ENCODE results near the gene VPS35L. TPM values are rescaled to one million over a fixed set of nuclear protein-coding genes. Genes with fewer than 3 reads are reported as not detected.
A peak's percentile ranks its signal among the peaks of the same experiment; 100 is the strongest.

The VPS35L gene
- total RNA-seq, 1 experiment from 2014 or later, result 20.8 TPM

- DNase-seq, result no peak
- H3K4me1 ChIP-seq, result peaks cover 3% of the 10 kb centered on the region; the same call in 1 of the 2 replicates
- no peak overlapping the region for H3K4me3 ChIP-seq
- no peaks in the 10 kb centered on the region for H3K27me3 ChIP-seq
- H3K27ac ChIP-seq, result no peak overlapping the region
- H3K9me3 ChIP-seq (replicated peaks), result no peaks in the 10 kb centered on the region
- H3K36me3 ChIP-seq, result no peaks in the 10 kb centered on the region
Observed at GRCh38 chr16:19722269-19722952, 166.9 kb downstream of the VPS35L start.

GRCh38 chr16:19722981-19723380 is 167.5 kb downstream of the VPS35L start:
- no peaks in the 10 kb centered on the region for H3K9me3 ChIP-seq (replicated peaks)
- peaks cover 3% of the 10 kb centered on the region; the same call in 1 of the 2 replicates for H3K4me1 ChIP-seq
- H3K4me3 ChIP-seq, result no peak overlapping the region
- no peak for DNase-seq
- no peaks in the 10 kb centered on the region for H3K36me3 ChIP-seq
- no peak overlapping the region for H3K27ac ChIP-seq
- H3K27me3 ChIP-seq, result no peaks in the 10 kb centered on the region

GRCh38 chr16:19728636-19728965 is 173.1 kb downstream of the VPS35L start:
- no peaks in the 10 kb centered on the region for H3K4me1 ChIP-seq
- no peak overlapping the region for H3K4me3 ChIP-seq
- no peaks in the 10 kb centered on the region for H3K27me3 ChIP-seq
- H3K36me3 ChIP-seq, result no peaks in the 10 kb centered on the region
- H3K9me3 ChIP-seq (replicated peaks), result no peaks in the 10 kb centered on the region
- H3K27ac ChIP-seq, result no peak overlapping the region
- DNase-seq, result no peak

- no peaks in the 10 kb centered on the region for H3K36me3 ChIP-seq
Observed at GRCh38 chr16:19733551-19733950, 178.0 kb downstream of the VPS35L start.

GRCh38 chr16:19735074-19735867 is 179.8 kb downstream of the VPS35L start:
- Histone ChIP-seq H3K27me3 (no peaks in the 10 kb centered on the region), H3K36me3 (no peaks in the 10 kb centered on the region), H3K9me3 (replicated peaks) (no peaks in the 10 kb centered on the region), H3K4me3 (no peak overlapping the region), H3K4me1 (no peaks in the 10 kb centered on the region), H3K27ac (no peak overlapping the region)
- no peak for DNase-seq

More at GRCh38 chr16:19733551-19733950, 178.0 kb downstream of the VPS35L start:
- DNase-seq, result no peak
- Histone ChIP-seq H3K9me3 (replicated peaks) (no peaks in the 10 kb centered on the region), H3K4me1 (no peaks in the 10 kb centered on the region), H3K27me3 (no peaks in the 10 kb centered on the region), H3K27ac (no peak overlapping the region), H3K4me3 (no peak overlapping the region)

- H3K9me3 ChIP-seq (replicated peaks), result no peaks in the 10 kb centered on the region
- H3K4me3 ChIP-seq, result no peak overlapping the region
- no peak for DNase-seq
- H3K27me3 ChIP-seq, result no peaks in the 10 kb centered on the region
- H3K36me3 ChIP-seq, result no peaks in the 10 kb centered on the region
- H3K27ac ChIP-seq, result no peak overlapping the region
- no peaks in the 10 kb centered on the region for H3K4me1 ChIP-seq
Observed at GRCh38 chr16:19737306-19738038, 182.0 kb downstream of the VPS35L start.

GRCh38 chr16:19741354-19741753 is 185.9 kb downstream of the VPS35L start:
- Histone ChIP-seq H3K9me3 (replicated peaks) (no peaks in the 10 kb centered on the region), H3K27me3 (no peaks in the 10 kb centered on the region), H3K4me1 (peaks cover 2% of the 10 kb centered on the region), H3K27ac (no peak overlapping the region), H3K36me3 (no peaks in the 10 kb centered on the region), H3K4me3 (no peak overlapping the region)
- no peak for DNase-seq

- Histone ChIP-seq H3K36me3 (no peaks in the 10 kb centered on the region), H3K9me3 (replicated peaks) (no peaks in the 10 kb centered on the region), H3K4me1 (peaks cover 9% of the 10 kb centered on the region), H3K4me3 (no peak overlapping the region), H3K27me3 (no peaks in the 10 kb centered on the region), H3K27ac (no peak overlapping the region)
- DNase-seq, result no peak
Observed at GRCh38 chr16:19743816-19744159, 188.3 kb downstream of the VPS35L start.

GRCh38 chr16:19744670-19745069 is 189.2 kb downstream of the VPS35L start:
- H3K36me3 ChIP-seq, result no peaks in the 10 kb centered on the region
- no peaks in the 10 kb centered on the region for H3K9me3 ChIP-seq (replicated peaks)
- H3K4me3 ChIP-seq, result no peak overlapping the region
- H3K27ac ChIP-seq, result no peak overlapping the region
- no peaks in the 10 kb centered on the region for H3K27me3 ChIP-seq
- peaks cover 9% of the 10 kb centered on the region for H3K4me1 ChIP-seq
- no peak for DNase-seq

GRCh38 chr16:19745286-19746010 is 189.9 kb downstream of the VPS35L start:
- Histone ChIP-seq H3K9me3 (replicated peaks) (no peaks in the 10 kb centered on the region), H3K27ac (no peak overlapping the region), H3K36me3 (no peaks in the 10 kb centered on the region), H3K4me3 (no peak overlapping the region), H3K4me1 (peaks cover 9% of the 10 kb centered on the region), H3K27me3 (no peaks in the 10 kb centered on the region)
- no peak for DNase-seq

- no peaks in the 10 kb centered on the region for H3K9me3 ChIP-seq (replicated peaks)
- no peaks in the 10 kb centered on the region for H3K36me3 ChIP-seq
- no peak overlapping the region for H3K27ac ChIP-seq
- peaks cover 12% of the 10 kb centered on the region for H3K4me1 ChIP-seq
- H3K27me3 ChIP-seq, result no peaks in the 10 kb centered on the region
- no peak overlapping the region for H3K4me3 ChIP-seq
- peak; percentile 39 to 63 for DNase-seq
Observed at GRCh38 chr16:19746561-19746960, 191.1 kb downstream of the VPS35L start.

- Histone ChIP-seq H3K9me3 (replicated peaks) (no peaks in the 10 kb centered on the region), H3K27me3 (no peaks in the 10 kb centered on the region), H3K36me3 (no peaks in the 10 kb centered on the region), H3K27ac (no peak overlapping the region), H3K4me1 (peaks cover 23% of the 10 kb centered on the region), H3K4me3 (no peak overlapping the region)
- DNase-seq, result peak in 1 of 2 experiments; percentile 26
Observed at GRCh38 chr16:19748389-19749168, 193.1 kb downstream of the VPS35L start.

- Histone ChIP-seq H3K36me3 (no peaks in the 10 kb centered on the region), H3K4me1 (peaks cover 26% of the 10 kb centered on the region), H3K27ac (no peak overlapping the region), H3K27me3 (no peaks in the 10 kb centered on the region), H3K9me3 (replicated peaks) (no peaks in the 10 kb centered on the region), H3K4me3 (no peak overlapping the region)
- DNase-seq, result no peak
Observed at GRCh38 chr16:19749571-19750080, 194.1 kb downstream of the VPS35L start.
